LNCAP (cell line): ENCODE measurements around the gene FANCG.

Source experiments
- TF ChIP-seq, protein P1 (sequence below): fragments of 450-650 bp; IDR thresholded peaks from 2 replicates; pipeline ENCODE4 v1.5.1; 2017; ENCODE audit warnings: mild to moderate bottlenecking

Gene FANCG

GRCh38 chr9:35075358-35075757 is 4.4 kb downstream of the FANCG start:
- TF ChIP-seq, protein P1, sequence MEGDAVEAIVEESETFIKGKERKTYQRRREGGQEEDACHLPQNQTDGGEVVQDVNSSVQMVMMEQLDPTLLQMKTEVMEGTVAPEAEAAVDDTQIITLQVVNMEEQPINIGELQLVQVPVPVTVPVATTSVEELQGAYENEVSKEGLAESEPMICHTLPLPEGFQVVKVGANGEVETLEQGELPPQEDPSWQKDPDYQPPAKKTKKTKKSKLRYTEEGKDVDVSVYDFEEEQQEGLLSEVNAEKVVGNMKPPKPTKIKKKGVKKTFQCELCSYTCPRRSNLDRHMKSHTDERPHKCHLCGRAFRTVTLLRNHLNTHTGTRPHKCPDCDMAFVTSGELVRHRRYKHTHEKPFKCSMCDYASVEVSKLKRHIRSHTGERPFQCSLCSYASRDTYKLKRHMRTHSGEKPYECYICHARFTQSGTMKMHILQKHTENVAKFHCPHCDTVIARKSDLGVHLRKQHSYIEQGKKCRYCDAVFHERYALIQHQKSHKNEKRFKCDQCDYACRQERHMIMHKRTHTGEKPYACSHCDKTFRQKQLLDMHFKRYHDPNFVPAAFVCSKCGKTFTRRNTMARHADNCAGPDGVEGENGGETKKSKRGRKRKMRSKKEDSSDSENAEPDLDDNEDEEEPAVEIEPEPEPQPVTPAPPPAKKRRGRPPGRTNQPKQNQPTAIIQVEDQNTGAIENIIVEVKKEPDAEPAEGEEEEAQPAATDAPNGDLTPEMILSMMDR, result no peak

DNA sequence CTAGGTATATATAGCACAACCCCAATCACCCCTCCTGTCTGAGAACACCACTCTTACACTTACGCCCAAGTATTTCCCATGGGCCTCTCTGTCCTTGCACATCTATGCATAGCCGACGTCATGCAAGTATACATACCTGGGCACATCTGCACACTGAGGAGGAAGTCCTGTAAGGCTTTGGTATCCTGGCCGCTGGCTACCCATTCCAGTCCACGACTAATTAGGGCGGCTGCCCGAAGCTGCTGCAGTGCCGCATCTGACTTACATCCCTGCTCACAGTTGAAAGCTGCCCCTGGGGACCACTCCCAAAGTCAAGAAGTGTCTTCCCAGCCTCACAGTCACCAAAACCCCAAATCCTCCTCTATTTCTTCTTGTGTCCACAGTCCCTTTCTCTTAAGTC is 5.0 kb downstream of the FANCG start:
- TF ChIP-seq, protein P1, result no peak

DNA sequence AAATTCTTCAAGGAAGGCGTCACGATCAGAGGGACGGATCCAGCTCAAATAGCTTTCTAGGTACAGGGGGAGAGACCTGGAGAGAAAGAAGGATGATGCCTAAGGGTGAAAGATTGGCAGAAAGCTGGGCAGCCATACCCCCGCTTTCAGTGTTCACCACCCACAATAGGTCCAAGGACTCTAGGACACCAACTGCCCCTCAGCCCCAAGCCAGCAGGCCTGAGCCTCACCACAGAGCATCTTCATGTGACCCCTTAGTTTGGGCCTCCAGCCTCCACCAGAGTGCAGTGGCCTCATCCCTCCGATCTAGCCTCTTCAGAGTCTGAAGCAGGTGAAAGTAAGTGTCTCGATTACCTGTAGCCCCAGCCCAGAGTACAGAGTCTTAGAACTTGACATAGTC is 5.6 kb downstream of the FANCG start:
- TF ChIP-seq, protein P1, result no peak

- TF ChIP-seq, protein P1, result no peak
Measured at GRCh38 chr9:35073279-35073612, 6.5 kb downstream of the FANCG start.

DNA sequence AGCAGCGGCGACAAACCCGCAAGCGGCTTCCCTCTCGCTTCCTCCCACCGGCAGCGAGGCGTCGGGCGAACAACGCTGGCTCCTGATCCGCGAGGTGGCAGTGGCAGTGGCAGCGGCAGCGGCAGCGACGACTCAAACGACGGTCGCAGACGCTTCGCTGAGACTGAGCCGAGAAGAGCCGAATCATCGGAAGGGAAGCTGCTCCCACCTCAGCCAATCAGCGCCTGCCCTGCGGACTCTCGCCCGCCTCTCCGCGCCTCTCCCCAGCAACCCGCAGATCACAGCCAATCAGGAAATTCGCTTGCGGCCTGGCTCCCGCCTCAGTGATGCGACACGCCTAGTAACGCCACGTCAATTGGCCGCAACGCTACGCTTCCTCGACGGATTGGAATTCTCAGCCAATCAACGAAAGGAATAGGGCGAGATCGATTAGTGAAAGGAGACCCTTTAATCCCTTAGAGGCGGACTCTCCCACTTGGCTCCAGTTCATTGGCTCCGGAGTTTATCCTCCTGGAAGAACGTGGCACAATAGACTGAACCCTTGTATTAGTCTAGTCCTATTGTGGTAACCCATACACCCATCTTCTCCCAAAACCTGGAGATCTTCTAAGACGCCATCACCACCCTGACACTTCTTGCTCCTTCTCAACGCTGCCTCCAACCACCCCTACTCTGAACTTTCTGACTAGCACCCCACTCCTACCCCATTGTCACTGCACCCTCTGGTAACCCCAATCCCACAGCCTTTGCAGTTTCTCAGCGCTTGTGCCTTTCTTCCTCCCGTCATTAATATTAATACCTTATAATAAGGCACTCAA is 7.1 kb downstream of the FANCG start, which contains the start of gene VCP:
TSS of gene VCP (minus strand) at position 165 of the 818 bp plus-strand sequence. CDS start 272 bp downstream, outside the sequence.
- TF ChIP-seq, protein P1, result no peak

DNA sequence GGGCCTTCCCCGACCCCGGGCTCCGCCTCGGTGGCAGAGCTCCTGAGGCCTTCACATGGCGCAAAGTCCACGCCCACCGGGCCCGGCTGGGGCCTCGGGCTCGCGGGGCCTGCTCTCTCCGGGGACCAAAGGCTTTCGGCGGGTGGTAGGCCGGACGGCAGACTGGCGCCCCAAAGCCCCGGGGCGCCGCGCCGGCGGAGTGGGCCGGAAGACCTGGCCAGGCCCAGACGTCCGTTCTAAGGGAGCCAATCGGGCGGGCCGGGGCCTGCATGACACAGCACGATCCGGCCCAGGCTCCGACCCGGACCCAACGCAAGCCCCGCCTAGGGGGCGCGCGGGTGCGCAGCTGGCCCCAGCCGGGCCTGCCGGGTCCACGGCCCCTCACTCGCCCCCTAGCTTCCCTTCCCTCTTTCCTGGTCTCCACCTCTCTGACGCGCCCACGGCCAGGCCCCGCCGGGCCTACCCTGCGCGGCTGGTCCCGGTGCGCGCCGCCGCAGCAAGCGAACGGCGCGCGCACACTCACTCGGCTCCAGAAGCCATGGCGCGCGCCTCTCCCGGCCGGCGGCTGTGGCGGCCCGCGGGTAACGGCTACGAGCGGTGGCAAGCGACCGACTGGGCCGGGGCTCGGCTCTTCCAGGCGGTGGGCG is 7.8 kb downstream of the FANCG start:
- TF ChIP-seq, protein P1, result peak; percentile 41

GRCh38 chr9:35070823-35071813 is 8.6 kb downstream of the FANCG start:
- TF ChIP-seq, protein P1, result no peak
